GM23338 (cell line): ENCODE data around the gene HOXD1. TPM values are rescaled to one million over a fixed set of nuclear protein-coding genes. Genes with fewer than 3 reads are reported as not detected.

Experiments
- ATAC-seq: fragments of 200-7000 bp; cut with Tn5 transposase; 3 replicates; pipeline ENCODE4 v1.9.1; 2020
- DNase-seq: peaks from one replicate; pipeline ENCODE4 v3.0.0-alpha.2; 2015; ENCODE audit warnings: low spot score
- H2AFZ ChIP-seq: fragments of 200-600 bp; sonication (generic); 2 replicates; pipeline ENCODE4 v1.8.0; 2016; ENCODE audit warnings: antibody characterized with exemption, mild to moderate bottlenecking, moderate library complexity
- H3F3A ChIP-seq: fragments of 200-600 bp; sonication (generic); replicated peaks from 2 replicates; pipeline ENCODE4 v1.8.0; 2017; ENCODE audit warnings: antibody characterized with exemption, mixed run types, low read depth
- H3K27ac ChIP-seq: fragments of 200-600 bp; sonication (generic); 2 replicates; pipeline ENCODE4 v1.6.1; 2016; ENCODE audit warnings: low read depth
- H3K27me3 ChIP-seq: fragments of 200-600 bp; sonication (generic); 2 replicates; pipeline ENCODE4 v1.8.0; 2016; ENCODE audit warnings: mild to moderate bottlenecking, mixed run types, moderate library complexity; ENCODE audit not compliant: insufficient read depth
- H3K36me3 ChIP-seq: fragments of 200-600 bp; sonication (generic); 2 replicates; pipeline ENCODE4 v1.8.0; 2016; ENCODE audit warnings: mild to moderate bottlenecking; ENCODE audit not compliant: insufficient read depth
- H3K4me1 ChIP-seq: fragments of 200-600 bp; sonication (generic); 2 replicates; pipeline ENCODE4 v1.8.0; 2016; ENCODE audit warnings: mild to moderate bottlenecking, moderate library complexity; ENCODE audit not compliant: insufficient read depth
- H3K4me2 ChIP-seq: fragments of 200-600 bp; sonication (generic); 2 replicates; pipeline ENCODE4 v1.7.1; 2017; ENCODE audit warnings: mixed run types
- H3K4me3 ChIP-seq: fragments of 200-600 bp; sonication (generic); 2 replicates; pipeline ENCODE4 v1.6.1; 2016; ENCODE audit warnings: mixed run types
- H3K79me2 ChIP-seq: fragments of 200-600 bp; sonication (generic); replicated peaks from 2 replicates; pipeline ENCODE4 v1.8.0; 2017; ENCODE audit warnings: mild to moderate bottlenecking; ENCODE audit not compliant: insufficient read depth
- H3K9me2 ChIP-seq: fragments of 200-600 bp; sonication (generic); 2 replicates; pipeline ENCODE4 v1.8.0; 2017; ENCODE audit not compliant: insufficient read depth
- H4K20me1 ChIP-seq: fragments of 200-600 bp; sonication (generic); replicated peaks from 2 replicates; pipeline ENCODE4 v1.8.0; 2017; ENCODE audit warnings: mild to moderate bottlenecking; ENCODE audit not compliant: insufficient read depth
- H3K27ac Mint-ChIP-seq: 2 replicates; pipeline ENCODE4 v1.8.0; 2020; ENCODE audit warnings: inconsistent platforms, mild to moderate bottlenecking, moderate library complexity, mixed read lengths
- H3K27me3 Mint-ChIP-seq: 3 replicates; pipeline ENCODE4 v1.8.0; 2022; ENCODE audit warnings: low read depth, mild to moderate bottlenecking, moderate library complexity, mixed read lengths, inconsistent platforms; ENCODE audit not compliant: insufficient read depth, poor library complexity
- H3K36me3 Mint-ChIP-seq: 3 replicates; pipeline ENCODE4 v1.8.0; 2021; ENCODE audit warnings: low read depth, mild to moderate bottlenecking, inconsistent platforms, moderate library complexity, mixed read lengths
- H3K4me1 Mint-ChIP-seq: 3 replicates; pipeline ENCODE4 v1.8.0; 2020; ENCODE audit warnings: mild to moderate bottlenecking, inconsistent platforms, mixed read lengths
- H3K4me3 Mint-ChIP-seq: 3 replicates; pipeline ENCODE4 v1.8.0; 2021; ENCODE audit warnings: moderate library complexity, mild to moderate bottlenecking, inconsistent platforms, mixed read lengths
- H3K9me3 Mint-ChIP-seq: 3 replicates; pipeline ENCODE4 v1.8.0; 2020; ENCODE audit warnings: moderate library complexity, mild to moderate bottlenecking, inconsistent platforms, mixed read lengths
- CREB1 ChIP-seq: fragments of 250-450 bp; sonication (Bioruptor Pico); IDR thresholded peaks from 2 replicates; pipeline ENCODE4 v1.5.0; 2020; ENCODE audit warnings: low read depth, mild to moderate bottlenecking, moderate library complexity
- ETS1 ChIP-seq: IDR thresholded peaks from 2 replicates; pipeline ENCODE4 v1.6.1; 2016; ENCODE audit warnings: antibody characterized with exemption
- EZH2 ChIP-seq: fragments of 200-600 bp; sonication (generic); IDR thresholded peaks from one replicate; pipeline ENCODE4 v1.8.0; 2017; ENCODE audit warnings: antibody characterized with exemption, mild to moderate bottlenecking, low read depth; ENCODE audit not compliant: unreplicated experiment
- JUNB ChIP-seq: IDR thresholded peaks from one replicate; pipeline ENCODE4 v1.6.1; 2016; ENCODE audit warnings: antibody characterized with exemption; ENCODE audit not compliant: unreplicated experiment
- ZNF114 ChIP-seq: fragments of 250-450 bp; sonication (Bioruptor Pico); IDR thresholded peaks from 2 replicates; pipeline ENCODE4 v1.5.0; 2020; ENCODE audit warnings: mild to moderate bottlenecking, moderate library complexity
- polyA plus RNA-seq: library from polyadenylated mRNA; unstranded; fragments of >200 nt; fragmentation: Nextera tagmentation; extraction: Ambion mirVana; gene quantifications from 2 replicates; pipeline ENCODE4 v1.2.1, GENCODE V29; 2016
- total RNA-seq: library from RNA; depleted of rRNA; stranded (reverse); fragments of >200 nt; shearing (Covaris generic); gene quantifications from 2 replicates; pipeline ENCODE4 v1.2.3, GENCODE V29; 2014
- TF ChIP-seq, protein P1 (sequence below): IDR thresholded peaks from one replicate; pipeline ENCODE4 v1.6.1; 2018; ENCODE audit warnings: antibody characterized with exemption; ENCODE audit not compliant: unreplicated experiment

The HOXD1 gene
- total and polyA plus RNA-seq, 2 experiments from 2014 or later, result not detected

- Mint-ChIP-seq H3K27ac (no peak overlapping the region), H3K36me3 (no peaks in the 10 kb centered on the region), H3K27me3 (peaks cover 100% of the 10 kb centered on the region), H3K4me3 (peak overlapping the region; percentile 38), H3K9me3 (peaks cover 3% of the 10 kb centered on the region; the same call in 2 of the 3 replicates), H3K4me1 (peaks cover 51% of the 10 kb centered on the region)
- Histone ChIP-seq H3K27ac (no peak overlapping the region), H3K4me1 (peaks cover 48% of the 10 kb centered on the region), H3K79me2 (no peaks in the 10 kb centered on the region), H3F3A (peaks cover 34% of the 10 kb centered on the region), H3K9me2 (no peaks in the 10 kb centered on the region), H3K27me3 (peaks cover 100% of the 10 kb centered on the region), H4K20me1 (peaks cover 42% of the 10 kb centered on the region), H3K4me2 (no peak overlapping the region), H3K4me3 (peak overlapping the region; percentile 49; the same call in 1 of the 2 replicates), H2AFZ (no peak overlapping the region), H3K36me3 (no peaks in the 10 kb centered on the region; the same call in 1 of the 2 replicates)
- DNase-seq (no peak), ATAC-seq (no peak)
- TF ChIP-seq EZH2 (peak; percentile 80), JUNB (no peak)
Observed at GRCh38 chr2:176172895-176173566, 15.4 kb upstream of the HOXD1 start.

DNA sequence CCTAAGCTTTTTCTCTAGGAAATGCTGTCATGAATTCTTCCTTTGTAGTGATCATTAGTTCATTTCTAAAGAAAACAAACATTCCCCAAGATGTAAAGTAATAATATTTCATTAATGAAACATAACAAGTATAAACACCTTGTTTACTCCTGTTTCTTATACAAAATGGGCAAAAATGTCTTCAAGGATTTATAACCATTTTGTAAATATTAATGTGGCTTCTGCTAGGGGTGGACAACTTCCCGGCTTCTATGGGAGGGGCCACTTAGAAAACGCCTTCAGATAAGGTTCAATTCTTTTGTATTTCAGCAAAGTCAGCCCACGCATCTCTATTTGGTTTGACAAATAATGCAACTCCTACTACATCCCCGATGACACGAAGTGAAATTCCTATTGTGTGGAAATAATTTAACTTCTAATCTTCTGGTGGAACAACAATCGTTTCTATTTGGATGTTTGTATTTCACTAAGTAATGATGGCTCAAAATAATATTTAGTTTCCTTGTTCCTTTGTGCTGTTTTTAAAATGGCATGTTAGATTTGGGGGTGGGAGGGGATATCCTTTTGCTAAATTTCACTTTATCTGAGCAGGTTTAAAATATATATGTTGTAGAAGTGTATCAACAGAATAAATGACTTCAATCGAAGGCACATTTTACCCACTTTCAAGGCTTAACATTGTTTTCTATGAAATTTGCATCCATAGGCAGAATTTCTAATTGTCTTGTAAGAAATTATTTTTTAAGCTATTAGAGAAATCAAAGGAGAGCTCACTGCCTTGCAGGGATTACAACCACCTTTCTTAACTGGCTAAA lies 14.7 kb upstream of the HOXD1 start:
- Histone ChIP-seq H2AFZ (no peak overlapping the region), H3K79me2 (no peaks in the 10 kb centered on the region), H3K9me2 (no peaks in the 10 kb centered on the region), H3K27me3 (peaks cover 100% of the 10 kb centered on the region), H3K4me3 (no peak overlapping the region), H3K4me2 (peak overlapping the region; percentile 84; the same call in 1 of the 2 replicates), H3K27ac (no peak overlapping the region), H4K20me1 (peaks cover 42% of the 10 kb centered on the region), H3K36me3 (no peaks in the 10 kb centered on the region; the same call in 1 of the 2 replicates), H3K4me1 (peaks cover 51% of the 10 kb centered on the region), H3F3A (peaks cover 39% of the 10 kb centered on the region)
- TF ChIP-seq CREB1 (CRISPR knock-in tag) (no peak), ZNF114 (CRISPR knock-in tag) (no peak), ETS1 (no peak), EZH2 (peak; percentile 16), JUNB (no peak)
- TF ChIP-seq, protein P1, sequence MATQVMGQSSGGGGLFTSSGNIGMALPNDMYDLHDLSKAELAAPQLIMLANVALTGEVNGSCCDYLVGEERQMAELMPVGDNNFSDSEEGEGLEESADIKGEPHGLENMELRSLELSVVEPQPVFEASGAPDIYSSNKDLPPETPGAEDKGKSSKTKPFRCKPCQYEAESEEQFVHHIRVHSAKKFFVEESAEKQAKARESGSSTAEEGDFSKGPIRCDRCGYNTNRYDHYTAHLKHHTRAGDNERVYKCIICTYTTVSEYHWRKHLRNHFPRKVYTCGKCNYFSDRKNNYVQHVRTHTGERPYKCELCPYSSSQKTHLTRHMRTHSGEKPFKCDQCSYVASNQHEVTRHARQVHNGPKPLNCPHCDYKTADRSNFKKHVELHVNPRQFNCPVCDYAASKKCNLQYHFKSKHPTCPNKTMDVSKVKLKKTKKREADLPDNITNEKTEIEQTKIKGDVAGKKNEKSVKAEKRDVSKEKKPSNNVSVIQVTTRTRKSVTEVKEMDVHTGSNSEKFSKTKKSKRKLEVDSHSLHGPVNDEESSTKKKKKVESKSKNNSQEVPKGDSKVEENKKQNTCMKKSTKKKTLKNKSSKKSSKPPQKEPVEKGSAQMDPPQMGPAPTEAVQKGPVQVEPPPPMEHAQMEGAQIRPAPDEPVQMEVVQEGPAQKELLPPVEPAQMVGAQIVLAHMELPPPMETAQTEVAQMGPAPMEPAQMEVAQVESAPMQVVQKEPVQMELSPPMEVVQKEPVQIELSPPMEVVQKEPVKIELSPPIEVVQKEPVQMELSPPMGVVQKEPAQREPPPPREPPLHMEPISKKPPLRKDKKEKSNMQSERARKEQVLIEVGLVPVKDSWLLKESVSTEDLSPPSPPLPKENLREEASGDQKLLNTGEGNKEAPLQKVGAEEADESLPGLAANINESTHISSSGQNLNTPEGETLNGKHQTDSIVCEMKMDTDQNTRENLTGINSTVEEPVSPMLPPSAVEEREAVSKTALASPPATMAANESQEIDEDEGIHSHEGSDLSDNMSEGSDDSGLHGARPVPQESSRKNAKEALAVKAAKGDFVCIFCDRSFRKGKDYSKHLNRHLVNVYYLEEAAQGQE, result no peak
- Mint-ChIP-seq H3K9me3 (peaks cover 3% of the 10 kb centered on the region; the same call in 2 of the 3 replicates), H3K27me3 (peaks cover 100% of the 10 kb centered on the region), H3K27ac (no peak overlapping the region), H3K4me3 (peak overlapping the region; percentile 68; the same call in 1 of the 3 replicates), H3K36me3 (no peaks in the 10 kb centered on the region), H3K4me1 (peaks cover 53% of the 10 kb centered on the region)
- no peak for ATAC-seq
- no peak for DNase-seq
